ENCODE results near the gene GPR153. TPM values are rescaled to one million over a fixed set of nuclear protein-coding genes. Genes with fewer than 3 reads are reported as not detected.

The GPR153 gene
- total RNA-seq, 1 experiment from 2014 or later, result 6.1 TPM

GRCh38 chr1:6258675-6259074 lies 2.2 kb downstream of the GPR153 start:
- no peak overlapping the region for H3K27ac ChIP-seq (ENCODE audit: low read depth, low read length)

More at GRCh38 chr1:6258675-6259074, 2.2 kb downstream of the GPR153 start:
- H3K9me2 ChIP-seq (ENCODE audit: insufficient read depth), result no peaks in the 10 kb centered on the region
- POLR2A ChIA-PET, result no interaction called here
- no peak overlapping the region for H2AFZ ChIP-seq (ENCODE audit: low read depth, low read length, poor library complexity, severe bottlenecking)
- ATAC-seq, result no peak
- H3K79me2 ChIP-seq (ENCODE audit: insufficient read depth, low read length), result no peaks in the 10 kb centered on the region
- H3K4me3 ChIP-seq (replicated peaks in 1 of 2; ENCODE audit: low read depth in 1 of 2, low read length in 2 of 2), result no peak overlapping the region
- no peaks in the 10 kb centered on the region for H3K36me3 ChIP-seq (ENCODE audit: control insufficient read depth in 1 of 2, insufficient read depth in 2 of 2, low read length in 2 of 2)
- H3K9ac ChIP-seq (ENCODE audit: low read length), result no peak overlapping the region
- peaks cover 11 to 26% of the 10 kb centered on the region in 2 experiments; a peak in 2 of 4 replicates for H3K4me1 ChIP-seq (ENCODE audit: control insufficient read depth in 1 of 2, insufficient read depth in 2 of 2, low read length in 2 of 2)
- intact Hi-C loops (cut with micrococcal nuclease), result no loop called here
- H3K9me3 ChIP-seq (ENCODE audit: control insufficient read depth in 1 of 2, insufficient read depth in 1 of 2, low read depth in 1 of 2, low read length in 2 of 2), result no peaks in the 10 kb centered on the region
- H3K4me2 ChIP-seq (ENCODE audit: low read length), result no peak overlapping the region
- DNase-seq (ENCODE audit: low read depth, low spot score), result no peak
- no TSS peak for BruUV-seq (replicated peaks)
- TF ChIP-seq, protein P1, sequence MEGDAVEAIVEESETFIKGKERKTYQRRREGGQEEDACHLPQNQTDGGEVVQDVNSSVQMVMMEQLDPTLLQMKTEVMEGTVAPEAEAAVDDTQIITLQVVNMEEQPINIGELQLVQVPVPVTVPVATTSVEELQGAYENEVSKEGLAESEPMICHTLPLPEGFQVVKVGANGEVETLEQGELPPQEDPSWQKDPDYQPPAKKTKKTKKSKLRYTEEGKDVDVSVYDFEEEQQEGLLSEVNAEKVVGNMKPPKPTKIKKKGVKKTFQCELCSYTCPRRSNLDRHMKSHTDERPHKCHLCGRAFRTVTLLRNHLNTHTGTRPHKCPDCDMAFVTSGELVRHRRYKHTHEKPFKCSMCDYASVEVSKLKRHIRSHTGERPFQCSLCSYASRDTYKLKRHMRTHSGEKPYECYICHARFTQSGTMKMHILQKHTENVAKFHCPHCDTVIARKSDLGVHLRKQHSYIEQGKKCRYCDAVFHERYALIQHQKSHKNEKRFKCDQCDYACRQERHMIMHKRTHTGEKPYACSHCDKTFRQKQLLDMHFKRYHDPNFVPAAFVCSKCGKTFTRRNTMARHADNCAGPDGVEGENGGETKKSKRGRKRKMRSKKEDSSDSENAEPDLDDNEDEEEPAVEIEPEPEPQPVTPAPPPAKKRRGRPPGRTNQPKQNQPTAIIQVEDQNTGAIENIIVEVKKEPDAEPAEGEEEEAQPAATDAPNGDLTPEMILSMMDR (IDR thresholded peaks at IDR 0.05 in 2 of 3, conservative IDR thresholded peaks at IDR 0.05 in 1 of 3; ENCODE audit: borderline replicate concordance in 1 of 3, insufficient read depth in 1 of 3, low read depth in 2 of 3, low read length in 2 of 3), result no peak
- no peak for TF ChIP-seq ZNF274 (IDR thresholded peaks at IDR 0.05; ENCODE audit: low read depth, low read length)
- no peak for TF ChIP-seq JUND (IDR thresholded peaks at IDR 0.05)
- no peak for TF ChIP-seq ELF1 (IDR thresholded peaks at IDR 0.05; ENCODE audit: borderline replicate concordance, low read depth)
- TF ChIP-seq POLR2A (IDR thresholded peaks at IDR 0.05; ENCODE audit: borderline replicate concordance, extremely low read depth, insufficient read depth, insufficient read length), result no peak
- TF ChIP-seq EZH2 (IDR thresholded peaks at IDR 0.05), result no peak
- TF ChIP-seq, protein P2, sequence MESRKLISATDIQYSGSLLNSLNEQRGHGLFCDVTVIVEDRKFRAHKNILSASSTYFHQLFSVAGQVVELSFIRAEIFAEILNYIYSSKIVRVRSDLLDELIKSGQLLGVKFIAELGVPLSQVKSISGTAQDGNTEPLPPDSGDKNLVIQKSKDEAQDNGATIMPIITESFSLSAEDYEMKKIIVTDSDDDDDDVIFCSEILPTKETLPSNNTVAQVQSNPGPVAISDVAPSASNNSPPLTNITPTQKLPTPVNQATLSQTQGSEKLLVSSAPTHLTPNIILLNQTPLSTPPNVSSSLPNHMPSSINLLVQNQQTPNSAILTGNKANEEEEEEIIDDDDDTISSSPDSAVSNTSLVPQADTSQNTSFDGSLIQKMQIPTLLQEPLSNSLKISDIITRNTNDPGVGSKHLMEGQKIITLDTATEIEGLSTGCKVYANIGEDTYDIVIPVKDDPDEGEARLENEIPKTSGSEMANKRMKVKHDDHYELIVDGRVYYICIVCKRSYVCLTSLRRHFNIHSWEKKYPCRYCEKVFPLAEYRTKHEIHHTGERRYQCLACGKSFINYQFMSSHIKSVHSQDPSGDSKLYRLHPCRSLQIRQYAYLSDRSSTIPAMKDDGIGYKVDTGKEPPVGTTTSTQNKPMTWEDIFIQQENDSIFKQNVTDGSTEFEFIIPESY (IDR thresholded peaks at IDR 0.05; ENCODE audit: extremely low read depth, insufficient replicate concordance, low read length), result no peak
- no peak for TF ChIP-seq TCF7L2 (IDR thresholded peaks at IDR 0.05; ENCODE audit: borderline replicate concordance, extremely low read depth, insufficient read depth, insufficient read length)
- no peak for TF ChIP-seq YY1 (IDR thresholded peaks at IDR 0.05; ENCODE audit: extremely low read depth, insufficient replicate concordance, low read depth, low read length)
- no peak for TF ChIP-seq REST (IDR thresholded peaks at IDR 0.05; ENCODE audit: low read depth)
- no peak for TF ChIP-seq ZFX (IDR thresholded peaks at IDR 0.05)
- no peak for TF ChIP-seq MAX (IDR thresholded peaks at IDR 0.05)
- CTCF ChIA-PET, result interaction anchor here (1.2 kb wide), 1 partner anchor 9 kb away, joined by 3 read pairs; no protein-coding TSS in a partner anchor
- no peaks in the 10 kb centered on the region for H3K27me3 ChIP-seq (ENCODE audit: insufficient read depth, low read length)
- H4K20me1 ChIP-seq (ENCODE audit: insufficient read depth), result no peaks in the 10 kb centered on the region
- RAD21 ChIA-PET (ENCODE audit: low non-redundant PET in 1 of 2, low total read pairs in 2 of 2, uncharacterized antibody in 2 of 2, unreplicated experiment in 2 of 2), result no interaction called here
